ENCODE data around the gene PDCD7.
A peak's percentile ranks its signal among the peaks of the same experiment; 100 is the strongest.
"Not testable (repeated sequence)": the region's sequence is repeated elsewhere in the genome, so short reads cannot be mapped to it uniquely, and the experiment has no call there.

Gene PDCD7, protein sequence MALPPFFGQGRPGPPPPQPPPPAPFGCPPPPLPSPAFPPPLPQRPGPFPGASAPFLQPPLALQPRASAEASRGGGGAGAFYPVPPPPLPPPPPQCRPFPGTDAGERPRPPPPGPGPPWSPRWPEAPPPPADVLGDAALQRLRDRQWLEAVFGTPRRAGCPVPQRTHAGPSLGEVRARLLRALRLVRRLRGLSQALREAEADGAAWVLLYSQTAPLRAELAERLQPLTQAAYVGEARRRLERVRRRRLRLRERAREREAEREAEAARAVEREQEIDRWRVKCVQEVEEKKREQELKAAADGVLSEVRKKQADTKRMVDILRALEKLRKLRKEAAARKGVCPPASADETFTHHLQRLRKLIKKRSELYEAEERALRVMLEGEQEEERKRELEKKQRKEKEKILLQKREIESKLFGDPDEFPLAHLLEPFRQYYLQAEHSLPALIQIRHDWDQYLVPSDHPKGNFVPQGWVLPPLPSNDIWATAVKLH

GRCh38 chr15:65133548-65134200, at the start of gene PDCD7:
Gene PDCD7 (minus strand): TSS chr15:65133808. CDS start chr15:65133781, 27 bp downstream.
- ATAC-seq = peak; percentile 98

GRCh38 chr15:65182538-65182937, 48.9 kb upstream of the PDCD7 start:
- no peak for ATAC-seq

DNA sequence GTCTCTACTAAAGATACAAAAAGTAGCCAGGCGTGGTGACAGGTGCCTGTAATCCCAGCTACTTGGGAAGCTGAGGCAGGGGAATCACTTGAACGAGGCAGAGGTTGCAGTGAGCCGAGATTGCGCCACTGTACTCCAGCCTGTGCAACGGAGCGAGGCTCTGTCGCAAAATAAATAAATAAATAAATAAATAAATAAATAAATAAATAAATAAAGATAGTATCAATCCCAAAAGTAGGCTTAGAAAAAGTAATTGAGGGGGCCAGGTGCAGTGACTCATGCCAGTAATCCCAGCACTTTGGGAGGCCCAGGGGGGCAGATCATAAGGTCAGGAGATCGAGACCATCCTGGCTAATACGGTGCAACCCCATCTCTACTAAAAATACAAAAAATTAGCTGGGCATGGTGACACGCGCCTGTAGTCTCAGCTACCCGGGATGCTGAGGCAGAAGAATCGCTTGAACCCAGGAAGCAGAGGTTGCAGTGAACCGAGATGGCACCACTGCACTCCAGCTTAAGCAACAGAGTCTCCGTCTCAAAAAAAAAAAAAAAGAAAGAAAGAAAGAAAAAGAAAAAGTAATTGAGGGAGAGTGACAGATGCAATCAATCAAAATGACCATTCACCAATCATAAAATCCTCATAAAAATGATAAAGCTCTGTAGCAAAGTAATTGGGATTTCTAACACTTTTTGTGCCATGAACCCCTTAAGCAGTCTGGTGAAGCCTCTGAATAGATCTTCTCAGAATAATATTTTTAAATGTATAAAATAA, 48.2 kb upstream of the PDCD7 start:
- ATAC-seq = not testable (repeated sequence)

DNA sequence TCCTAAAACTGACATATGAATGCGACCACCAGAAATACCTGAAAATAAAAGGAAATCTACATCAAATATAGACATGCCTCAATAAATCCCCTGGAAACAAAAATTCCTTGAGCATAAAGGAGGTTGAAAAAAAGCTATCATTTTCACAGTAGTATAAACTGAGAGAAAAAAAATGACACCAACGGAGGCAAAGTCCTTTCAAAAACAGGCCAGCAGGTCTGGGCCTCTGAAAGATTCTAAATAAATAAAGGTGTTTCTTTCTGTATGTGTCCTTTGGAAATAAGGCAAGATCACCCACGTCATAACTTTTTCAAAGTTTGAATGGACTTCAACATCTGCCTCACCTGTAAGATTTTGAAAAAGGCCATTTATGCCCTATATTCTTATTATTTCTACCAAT, 46.6 kb upstream of the PDCD7 start:
- ATAC-seq = no peak

- ATAC-seq = no peak
Measured at GRCh38 chr15:65177901-65178300, 44.3 kb upstream of the PDCD7 start.

GRCh38 chr15:65176056-65176455, 42.4 kb upstream of the PDCD7 start:
- ATAC-seq = no peak

DNA sequence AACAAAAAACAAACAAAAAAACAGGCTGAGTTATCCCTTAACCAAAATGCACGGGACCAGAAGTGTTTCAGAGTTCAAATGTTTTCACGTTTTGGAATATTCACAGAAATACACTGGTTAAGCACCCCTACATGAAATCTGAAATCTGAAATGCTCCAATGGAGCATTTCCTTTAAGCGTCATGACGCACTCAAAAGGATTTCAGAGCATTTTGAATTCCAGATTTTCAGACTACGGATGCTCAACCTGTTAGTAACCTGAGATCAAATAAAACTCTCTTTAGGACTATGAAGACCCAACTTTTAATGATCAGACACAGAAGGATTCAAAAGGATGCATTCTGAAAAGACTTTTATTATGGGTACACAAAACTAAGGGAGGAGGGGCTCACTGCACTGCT, 41.9 kb upstream of the PDCD7 start:
- ATAC-seq = no peak

DNA sequence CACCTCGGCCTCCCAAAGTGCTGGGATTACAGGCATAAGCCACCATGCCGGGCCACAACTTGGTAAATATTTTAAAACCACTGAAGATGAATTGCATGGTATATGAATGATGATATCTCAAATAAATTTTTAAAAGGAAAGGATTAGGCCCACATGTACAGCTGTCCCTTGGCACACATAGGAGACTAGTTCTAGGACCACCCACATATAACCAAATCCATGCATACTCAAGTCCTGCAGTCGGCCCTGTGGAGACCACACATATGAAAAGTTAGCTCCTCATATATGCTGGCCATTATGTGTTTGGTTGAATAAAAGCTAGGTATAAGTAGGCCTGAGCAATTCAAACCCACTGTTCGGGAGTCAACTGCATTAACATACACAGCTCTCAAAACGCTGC, 40.9 kb upstream of the PDCD7 start:
- ATAC-seq = no peak

- ATAC-seq = no peak
Measured at GRCh38 chr15:65172531-65172930, 38.9 kb upstream of the PDCD7 start.

- no peak for ATAC-seq
Measured at GRCh38 chr15:65171428-65171827, 37.8 kb upstream of the PDCD7 start.

DNA sequence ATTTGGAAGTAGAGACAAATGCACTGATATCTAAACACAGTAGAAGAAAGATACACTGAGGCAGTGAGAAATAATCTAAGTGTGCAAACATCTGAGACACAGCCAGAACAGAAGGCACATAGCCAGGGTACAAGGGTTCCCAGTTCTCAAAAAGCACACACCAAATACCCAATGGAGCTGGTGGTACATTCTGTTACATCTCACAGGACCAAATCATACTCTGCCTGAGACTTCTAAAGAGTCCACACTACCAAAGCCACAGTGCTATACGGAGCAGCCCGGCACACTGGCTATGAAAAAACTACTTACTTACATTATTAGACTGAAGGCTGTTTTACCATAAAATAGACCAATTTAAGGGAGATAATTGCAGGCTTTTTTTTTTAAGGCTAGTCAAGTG, 32.3 kb upstream of the PDCD7 start:
- no peak for ATAC-seq

- no peak for ATAC-seq
Measured at GRCh38 chr15:65164139-65164538, 30.5 kb upstream of the PDCD7 start.

GRCh38 chr15:65163041-65163440, 29.4 kb upstream of the PDCD7 start:
- ATAC-seq = no peak

GRCh38 chr15:65156692-65157091, 23.1 kb upstream of the PDCD7 start:
- ATAC-seq = no peak

DNA sequence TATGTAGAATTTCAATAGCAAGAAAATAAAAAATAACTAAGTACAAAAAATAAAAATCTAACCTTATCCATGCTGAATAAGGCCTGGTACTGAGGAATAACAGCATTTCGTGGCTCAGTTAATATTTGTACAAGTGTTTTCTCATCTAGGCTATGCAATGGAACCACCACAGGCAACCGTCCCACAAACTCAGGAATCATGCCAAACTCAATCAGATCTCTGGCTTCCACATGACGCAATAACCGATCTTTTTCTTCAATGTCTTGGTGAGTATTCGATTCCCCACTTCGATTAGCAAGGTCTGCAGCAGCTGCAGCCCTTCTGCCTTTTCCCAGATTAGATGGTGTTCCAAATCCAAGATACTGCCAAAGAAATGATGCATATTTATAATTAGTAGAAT, 21.1 kb upstream of the PDCD7 start:
- ATAC-seq = no peak

- ATAC-seq = no peak
Measured at GRCh38 chr15:65147902-65148301, 14.3 kb upstream of the PDCD7 start.

DNA sequence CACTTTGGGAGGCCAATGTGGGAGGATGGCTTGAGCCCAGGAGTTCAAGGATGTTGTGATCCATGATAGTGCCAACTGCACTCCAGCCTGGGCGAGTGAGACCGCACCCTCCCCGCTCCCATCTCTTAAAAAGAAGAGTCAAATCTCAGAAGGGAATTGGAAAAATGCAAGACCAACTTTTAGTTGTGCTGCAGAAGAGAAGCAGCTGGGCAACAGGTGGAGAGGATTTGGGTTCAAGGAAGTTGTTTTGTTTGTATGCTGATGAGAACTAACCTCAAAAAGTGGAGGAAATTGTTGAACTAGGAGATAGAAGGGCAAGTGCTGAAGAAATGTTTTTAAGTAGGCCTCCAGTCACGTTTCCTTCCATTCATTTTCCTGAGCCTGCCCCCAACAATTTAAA, 12.8 kb upstream of the PDCD7 start:
- ATAC-seq = no peak

- not testable (repeated sequence) for ATAC-seq
Measured at GRCh38 chr15:65138631-65139030, 5.0 kb upstream of the PDCD7 start.

- not testable (repeated sequence) for ATAC-seq
Measured at GRCh38 chr15:65137893-65138292, 4.3 kb upstream of the PDCD7 start.

DNA sequence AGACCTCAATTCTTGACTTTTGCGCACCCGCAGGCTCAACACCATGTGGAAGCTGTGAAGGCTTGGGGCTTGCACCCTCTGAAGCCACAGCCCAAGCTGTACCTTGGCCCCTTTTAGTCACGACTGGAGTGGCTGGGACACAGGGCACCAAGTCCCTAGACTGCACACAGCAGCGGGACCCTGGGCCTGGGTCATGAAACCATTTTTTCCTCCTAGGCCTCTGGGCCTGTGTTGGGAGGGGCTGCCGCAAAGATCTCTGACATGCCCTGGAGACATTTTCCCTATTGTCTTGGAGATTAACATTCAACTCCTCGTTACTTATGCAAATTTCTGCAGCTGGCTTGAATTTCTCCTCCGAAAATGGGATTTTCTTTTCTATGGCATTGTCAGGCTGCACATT, 3.5 kb upstream of the PDCD7 start:
- ATAC-seq = not testable (repeated sequence)

- no peak for ATAC-seq
Measured at GRCh38 chr15:65134538-65134937, 930 bp upstream of the PDCD7 start.

- peak; percentile 37 to 55 for ATAC-seq
Measured at GRCh38 chr15:65132878-65133547, 595 bp downstream of the PDCD7 start.

- no peak for ATAC-seq
Measured at GRCh38 chr15:65130941-65131340, 2.7 kb downstream of the PDCD7 start.

Data from activated CD4-positive, CD25-positive, alpha-beta regulatory T cell treated with anti-CD3 and anti-CD28 coated beads, Interleukin-2, amount 50 U/mL, for 24 hours (primary cell).